Cardiac muscle cell (in vitro differentiated cells and primary cell): ENCODE measurements around the gene TUBB. TPM values are rescaled to one million over a fixed set of nuclear protein-coding genes. Genes with fewer than 3 reads are reported as not detected.

ENCODE experiments used
- DNase-seq, 2 donors: peaks; one replicate each; pipeline versions ENCODE4 v3.0.0 to v3.0.0-alpha.2; 2010 to 2017; ENCODE audit warnings: low read depth in 1 of 2, low spot score in 1 of 2
- H3K27ac ChIP-seq: fragments of 200-600 bp; sonication (generic); 2 replicates; pipeline ENCODE4 v1.5.1; 2016
- H3K27me3 ChIP-seq: fragments of 200-600 bp; sonication (generic); 2 replicates; pipeline ENCODE4 v1.6.0; 2016; ENCODE audit warnings: control low read depth
- H3K36me3 ChIP-seq: fragments of 200-600 bp; sonication (generic); 2 replicates; pipeline ENCODE4 v1.5.1; 2016; ENCODE audit warnings: control low read depth
- H3K4me1 ChIP-seq: fragments of 200-600 bp; sonication (generic); 2 replicates; pipeline ENCODE4 v1.8.1; 2017; ENCODE audit warnings: low read depth, mild to moderate bottlenecking, mixed run types
- H3K4me3 ChIP-seq: fragments of 200-600 bp; sonication (generic); 2 replicates; pipeline ENCODE4 v1.5.1; 2016; ENCODE audit warnings: mild to moderate bottlenecking
- H3K9me3 ChIP-seq: fragments of 200-600 bp; sonication (generic); 2 replicates; pipeline ENCODE4 v1.5.1; 2017; ENCODE audit warnings: low read depth, mild to moderate bottlenecking, control low read depth
- CTCF ChIP-seq: IDR thresholded peaks from 2 replicates; pipeline ENCODE4 v1.5.1; 2012; ENCODE audit warnings: low read depth, mild to moderate bottlenecking, low read length
- polyA plus RNA-seq: library from polyadenylated mRNA; unstranded; fragments of >200 nt; fragmentation: Nextera tagmentation; extraction: Ambion mirVana; gene quantifications from 2 replicates; pipeline ENCODE4 v1.2.1, GENCODE V29; 2016
- total RNA-seq: library from RNA; depleted of rRNA; stranded (reverse); fragments of >200 nt; gene quantifications from 2 replicates; pipeline ENCODE4 v1.2.3, GENCODE V29; 2016

TUBB gene
- total and polyA plus RNA-seq, 2 experiments from 2014 or later, result 675 to 827 TPM

DNA sequence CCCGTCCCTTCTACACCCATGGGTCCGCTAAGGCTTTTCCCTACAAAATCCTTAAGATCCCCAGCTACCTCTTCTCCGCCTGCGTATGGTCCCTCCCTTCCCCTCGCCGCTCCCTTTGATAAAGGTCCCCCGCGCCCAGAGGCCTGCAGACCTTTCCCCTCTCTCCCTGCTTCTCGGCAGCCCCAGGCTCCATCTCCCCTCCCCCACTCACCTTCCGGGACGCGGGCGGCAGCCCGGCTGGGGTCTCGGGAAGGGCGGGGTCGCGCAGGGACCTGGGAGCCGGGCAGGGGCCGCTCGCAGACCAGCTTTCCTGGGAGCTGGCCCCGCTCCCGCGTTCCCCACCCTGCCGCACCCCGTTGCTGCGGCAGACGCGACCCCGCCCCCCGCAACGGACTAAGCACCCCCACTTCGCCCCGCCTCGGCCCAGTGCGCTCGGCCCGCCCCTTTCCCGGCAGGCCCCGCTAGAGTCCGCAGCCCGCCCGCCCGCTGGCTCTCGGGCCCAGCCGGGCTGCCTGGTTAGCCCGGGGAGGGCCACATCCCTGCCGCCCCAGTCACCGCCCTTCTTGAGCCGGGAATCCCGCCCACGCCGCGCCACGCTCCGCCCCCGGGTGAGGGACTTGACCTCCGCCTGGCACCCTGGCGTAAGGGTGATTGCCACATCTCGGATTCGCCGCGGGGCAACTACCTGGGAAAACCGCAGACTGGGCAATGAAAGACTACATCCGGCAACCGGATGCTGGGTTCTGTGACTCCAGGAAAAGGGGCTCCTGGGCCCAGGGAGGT, 22.4 kb downstream of the TUBB start, which contains the start of gene FLOT1:
TSS of gene FLOT1 (minus strand) at position 372 of the 783 bp plus-strand sequence. CDS start 498 bp downstream, outside the sequence.
- Histone ChIP-seq H3K4me3 (peak within 1 kb of the TSS; percentile 68), H3K27ac (peak within 1 kb of the TSS; percentile 82), H3K4me1 (peaks cover 5% of the 10 kb centered on the region), H3K36me3 (peaks cover 27% of the 10 kb centered on the region), H3K9me3 (no peaks in the 10 kb centered on the region), H3K27me3 (no peaks in the 10 kb centered on the region)
- DNase-seq, result peak; percentile 94 to 99
- TF ChIP-seq CTCF, result no peak

GRCh38 chr6:30743099-30744053, 23.2 kb downstream of the TUBB start:
- no peaks in the 10 kb centered on the region for H3K9me3 ChIP-seq
- DNase-seq, result peak in 1 of 2 donors; percentile 47
- H3K36me3 ChIP-seq, result peaks cover 18% of the 10 kb centered on the region
- no peak for TF ChIP-seq CTCF
- H3K27me3 ChIP-seq, result no peaks in the 10 kb centered on the region
- H3K4me3 ChIP-seq, result peak overlapping the region; percentile 68
- peaks cover 5% of the 10 kb centered on the region for H3K4me1 ChIP-seq
- H3K27ac ChIP-seq, result peak overlapping the region; percentile 82

DNA sequence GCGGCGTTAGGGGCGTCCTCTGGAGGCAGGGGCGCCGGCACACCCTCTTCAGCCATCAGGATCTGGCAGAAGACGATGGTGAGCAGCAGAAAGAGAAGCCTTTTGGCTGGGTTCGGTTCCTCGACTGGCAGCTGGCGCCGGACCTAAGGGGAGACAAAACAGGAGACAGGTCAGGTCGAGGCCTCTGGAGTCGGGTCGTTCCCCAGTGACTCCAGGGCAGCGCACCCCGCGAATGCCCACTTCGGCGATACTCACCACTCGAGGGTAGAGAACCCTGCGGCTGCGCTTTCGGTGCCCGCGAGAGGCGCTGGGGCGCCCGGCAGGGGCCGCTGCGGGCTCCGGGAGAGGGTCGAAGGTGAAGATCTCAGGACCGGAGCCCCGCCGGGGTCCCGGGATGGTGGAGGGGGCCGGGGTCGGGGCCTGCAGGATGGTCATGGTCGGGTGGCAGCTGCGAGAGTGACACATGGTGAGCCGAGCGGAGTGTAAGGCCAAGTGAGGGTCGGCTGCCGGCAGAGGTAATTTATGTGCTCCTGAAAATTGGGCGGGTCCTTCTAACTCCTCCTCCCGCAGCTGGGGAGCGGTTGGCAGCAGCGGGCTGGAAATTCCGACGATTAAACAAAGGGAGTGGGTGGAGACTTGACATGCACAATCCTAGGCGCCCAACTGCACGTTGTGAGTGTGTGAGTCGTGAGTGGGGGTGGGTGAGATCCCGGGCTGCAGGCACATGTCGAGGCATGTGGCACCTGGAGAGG, 24.1 kb downstream of the TUBB start, which contains the start of gene IER3:
TSS of gene IER3 (minus strand) at position 494 of the 752 bp plus-strand sequence. CDS start at position 465, 29 bp downstream.
- Histone ChIP-seq H3K4me1 (peaks cover 5% of the 10 kb centered on the region), H3K9me3 (no peaks in the 10 kb centered on the region), H3K4me3 (peak within 1 kb of the TSS; percentile 68), H3K27me3 (no peaks in the 10 kb centered on the region), H3K36me3 (peaks cover 12% of the 10 kb centered on the region), H3K27ac (peak within 1 kb of the TSS; percentile 82)
- DNase-seq, result peak; percentile 81 to 96
- TF ChIP-seq CTCF, result peak; percentile 65

DNA sequence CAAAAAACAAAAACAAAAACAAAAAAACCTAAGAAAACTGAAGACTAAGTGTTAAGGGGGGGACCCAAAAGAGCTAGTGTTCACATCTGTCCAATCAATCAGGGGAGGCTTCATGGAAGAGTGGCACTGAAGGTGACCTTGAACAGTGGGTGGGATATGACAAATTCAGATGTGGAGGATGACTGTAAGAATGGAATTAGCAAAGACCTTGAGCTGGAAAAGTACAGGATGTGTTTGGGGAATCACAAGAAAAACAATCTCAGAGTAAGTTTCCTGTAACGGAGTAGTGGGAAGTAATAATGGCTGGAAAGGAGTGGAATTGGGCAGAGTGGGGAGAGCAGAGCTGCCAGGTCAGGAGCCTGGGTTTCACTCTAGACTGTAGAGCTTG, 27.1 kb downstream of the TUBB start:
- TF ChIP-seq CTCF, result no peak
- H3K4me3 ChIP-seq, result no peak overlapping the region
- no peaks in the 10 kb centered on the region for H3K36me3 ChIP-seq
- peaks cover 2% of the 10 kb centered on the region for H3K4me1 ChIP-seq
- H3K9me3 ChIP-seq, result no peaks in the 10 kb centered on the region
- no peaks in the 10 kb centered on the region for H3K27me3 ChIP-seq
- no peak overlapping the region for H3K27ac ChIP-seq
- DNase-seq, result no peak
